ENCODE data around the gene AHDC1. TPM values are rescaled to one million over a fixed set of nuclear protein-coding genes. Genes with fewer than 3 reads are reported as not detected.

The AHDC1 gene
- total and polyA plus RNA-seq, 2 of the 13 experiments (the other 11 are each of a cell fraction or from before 2014, with no cell fraction given), result 1.0 to 2.7 TPM

- Histone ChIP-seq H3K27me3 (ENCODE audit: control insufficient read depth in 1 of 2, insufficient read depth in 2 of 2, low read length in 2 of 2) (no peaks in the 10 kb centered on the region), H3K79me2 (ENCODE audit: insufficient read depth, low read length) (peaks cover 25% of the 10 kb centered on the region), H3K4me2 (ENCODE audit: low read depth, low read length) (peak overlapping the region; percentile 62), H3K9me3 (ENCODE audit: low read length) (no peaks in the 10 kb centered on the region), H3K4me1 (ENCODE audit: insufficient read depth, low read length) (peaks cover 71% of the 10 kb centered on the region), H2AFZ (ENCODE audit: low read length) (no peak overlapping the region), H3K9ac (ENCODE audit: insufficient read depth, low read depth, low read length) (peak overlapping the region; percentile 11; the same call in 1 of the 2 replicates), H3K36me3 (replicated peaks in 1 of 2; ENCODE audit: control insufficient read depth in 1 of 2, insufficient read depth in 2 of 2, low read length in 2 of 2) (no peaks in the 10 kb centered on the region), H4K20me1 (ENCODE audit: insufficient read depth, low read length) (peaks cover 11% of the 10 kb centered on the region; the same call in 1 of the 2 replicates), H3K27ac (ENCODE audit: extremely low read length, insufficient read depth, low read length) (no peak overlapping the region), H3K4me3 (replicated peaks in 1 of 3; ENCODE audit: insufficient read depth in 1 of 3, low read depth in 2 of 3, low read length in 3 of 3) (peak overlapping the region in 2 of 3 experiments; percentile 53 to 60; a peak in 5 of 6 replicates)
- in situ Hi-C loops (cut with HindIII; ENCODE audit: extremely low pct_ligation_motif_present, low pct_unique_long_range_greater_than_20kb), result no loop called here
- CTCF ChIA-PET (ENCODE audit: low intra/inter-chr PET ratio, low total read pairs), result interaction anchor here (1.1 kb wide), 1 partner anchor 19 kb away, joined by 3 read pairs; no protein-coding TSS in a partner anchor
- no TSS peak for BruUV-seq (replicated peaks)
- DNase-seq (ENCODE audit: low spot score), result peak; percentile 40
- FAIRE-seq, result no peak
- intact Hi-C loops (cut with micrococcal nuclease; ENCODE audit: unreplicated experiment), result no loop called here
- POLR2A ChIA-PET, result interaction anchor here (1.3 to 4.5 kb wide), 7 partner anchors 11 to 86 kb away, joined by 4 to 48 read pairs (median 8); partner anchors contain the start of gene WASF2
- ATAC-seq, result peak; percentile 53
- 58% methylated on average over 8 of the region's 44 CpGs for WGBS (ENCODE audit: low lambda C conversion rate)
- 0 out of 2 replicates have a peak, but pooled peaks have one; percentile 7 for TF ChIP-seq BCL6 (CRISPR knock-in tag; IDR thresholded peaks at IDR 0.05)
- TF ChIP-seq GPN1 (CRISPR knock-in tag; IDR thresholded peaks at IDR 0.05; ENCODE audit: borderline replicate concordance), result no peak
- peak; percentile 37 for TF ChIP-seq NFYC (CRISPR knock-in tag; IDR thresholded peaks at IDR 0.05)
- TF ChIP-seq TARDBP (CRISPR knock-in tag; IDR thresholded peaks at IDR 0.05), result 0 out of 2 replicates have a peak, but pooled peaks have one; percentile 27
- TF ChIP-seq DBP (CRISPR knock-in tag; IDR thresholded peaks at IDR 0.05; ENCODE audit: not compliant biosample characterization), result no peak
- TF ChIP-seq KDM1A (CRISPR knock-in tag; IDR thresholded peaks at IDR 0.05), result peak; percentile 46; the same call in 1 of the 2 replicates
- TF ChIP-seq, protein P1, sequence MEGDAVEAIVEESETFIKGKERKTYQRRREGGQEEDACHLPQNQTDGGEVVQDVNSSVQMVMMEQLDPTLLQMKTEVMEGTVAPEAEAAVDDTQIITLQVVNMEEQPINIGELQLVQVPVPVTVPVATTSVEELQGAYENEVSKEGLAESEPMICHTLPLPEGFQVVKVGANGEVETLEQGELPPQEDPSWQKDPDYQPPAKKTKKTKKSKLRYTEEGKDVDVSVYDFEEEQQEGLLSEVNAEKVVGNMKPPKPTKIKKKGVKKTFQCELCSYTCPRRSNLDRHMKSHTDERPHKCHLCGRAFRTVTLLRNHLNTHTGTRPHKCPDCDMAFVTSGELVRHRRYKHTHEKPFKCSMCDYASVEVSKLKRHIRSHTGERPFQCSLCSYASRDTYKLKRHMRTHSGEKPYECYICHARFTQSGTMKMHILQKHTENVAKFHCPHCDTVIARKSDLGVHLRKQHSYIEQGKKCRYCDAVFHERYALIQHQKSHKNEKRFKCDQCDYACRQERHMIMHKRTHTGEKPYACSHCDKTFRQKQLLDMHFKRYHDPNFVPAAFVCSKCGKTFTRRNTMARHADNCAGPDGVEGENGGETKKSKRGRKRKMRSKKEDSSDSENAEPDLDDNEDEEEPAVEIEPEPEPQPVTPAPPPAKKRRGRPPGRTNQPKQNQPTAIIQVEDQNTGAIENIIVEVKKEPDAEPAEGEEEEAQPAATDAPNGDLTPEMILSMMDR (CRISPR knock-in tag; IDR thresholded peaks at IDR 0.05), result peak; percentile 62
- TF ChIP-seq HNRNPLL (IDR thresholded peaks at IDR 0.05; ENCODE audit: low read depth, low read length, poor library complexity, severe bottlenecking), result peak; percentile 36
- 0 out of 2 replicates have a peak, but pooled peaks have one; percentile 16 for TF ChIP-seq ZBTB33 (CRISPR knock-in tag; IDR thresholded peaks at IDR 0.05)
- TF ChIP-seq UBTF (CRISPR knock-in tag; IDR thresholded peaks at IDR 0.05), result peak; percentile 75
- peak; percentile 60 for TF ChIP-seq ZFY (CRISPR knock-in tag; IDR thresholded peaks at IDR 0.05)
- peak; percentile 44; the same call in 1 of the 2 replicates for TF ChIP-seq ZNF777 (CRISPR knock-in tag; IDR thresholded peaks at IDR 0.05)
- peak; percentile 88 for TF ChIP-seq ZNF629 (CRISPR knock-in tag; conservative IDR thresholded peaks at IDR 0.05)
- peak; percentile 87 for TF ChIP-seq PHF21A (CRISPR knock-in tag; IDR thresholded peaks at IDR 0.05)
- peak; percentile 12; the same call in 1 of the 2 replicates for TF ChIP-seq SIN3A (IDR thresholded peaks at IDR 0.05; ENCODE audit: borderline replicate concordance, low read depth, low read length)
- peak; percentile 59 for TF ChIP-seq ZEB1 (IDR thresholded peaks at IDR 0.05; ENCODE audit: insufficient replicate concordance, low read depth)
Observed at GRCh38 chr1:27575840-27576331, 28.1 kb downstream of the AHDC1 start.

Data from HepG2 (cell line).